Measurements from ENCODE around the gene MYLK4. TPM values are rescaled to one million over a fixed set of nuclear protein-coding genes. Genes with fewer than 3 reads are reported as not detected.

Gene MYLK4
- total RNA-seq, 1 donor from 2014 or later: 0.42 TPM

DNA sequence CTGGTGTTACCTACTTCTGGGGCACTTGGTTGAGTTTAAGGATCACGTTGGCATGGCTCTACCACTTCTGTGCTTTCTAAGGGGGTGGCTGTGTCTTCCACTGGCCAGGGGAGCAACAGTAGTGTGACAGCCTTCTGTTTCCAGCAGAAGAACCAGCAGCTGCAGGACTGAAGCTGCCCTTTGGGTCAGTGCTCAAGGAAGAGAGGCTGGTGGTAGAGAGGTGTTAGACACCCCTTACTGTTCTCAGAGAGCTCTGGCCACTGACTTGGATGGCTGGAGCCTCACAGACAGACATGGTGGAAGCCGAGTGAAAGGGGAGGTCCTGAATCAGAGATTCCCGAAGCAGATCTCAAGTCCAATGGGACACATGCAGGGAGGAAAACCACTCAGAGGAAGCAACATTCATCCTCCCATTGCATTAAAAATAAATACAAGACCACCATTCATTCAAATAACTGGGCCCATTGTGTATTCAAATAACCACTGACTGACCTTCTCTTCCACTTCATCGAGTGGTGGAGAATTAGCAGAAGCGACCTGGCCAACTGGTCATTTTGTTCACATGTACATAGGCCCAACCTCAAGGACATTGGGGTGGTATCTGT lies 106.7 kb downstream of the MYLK4 start:
- H3K27me3 ChIP-seq (ENCODE audit: control insufficient read depth, insufficient read depth, low read length): peaks cover 2% of the 10 kb centered on the region
- H3K36me3 ChIP-seq (ENCODE audit: control insufficient read depth, insufficient read depth, low read length): no peaks in the 10 kb centered on the region
- no peak for DNase-seq (ENCODE audit: low read depth)
- no peak overlapping the region for H3K4me3 ChIP-seq (ENCODE audit: low read depth, low read length)
- TF ChIP-seq, protein P1, sequence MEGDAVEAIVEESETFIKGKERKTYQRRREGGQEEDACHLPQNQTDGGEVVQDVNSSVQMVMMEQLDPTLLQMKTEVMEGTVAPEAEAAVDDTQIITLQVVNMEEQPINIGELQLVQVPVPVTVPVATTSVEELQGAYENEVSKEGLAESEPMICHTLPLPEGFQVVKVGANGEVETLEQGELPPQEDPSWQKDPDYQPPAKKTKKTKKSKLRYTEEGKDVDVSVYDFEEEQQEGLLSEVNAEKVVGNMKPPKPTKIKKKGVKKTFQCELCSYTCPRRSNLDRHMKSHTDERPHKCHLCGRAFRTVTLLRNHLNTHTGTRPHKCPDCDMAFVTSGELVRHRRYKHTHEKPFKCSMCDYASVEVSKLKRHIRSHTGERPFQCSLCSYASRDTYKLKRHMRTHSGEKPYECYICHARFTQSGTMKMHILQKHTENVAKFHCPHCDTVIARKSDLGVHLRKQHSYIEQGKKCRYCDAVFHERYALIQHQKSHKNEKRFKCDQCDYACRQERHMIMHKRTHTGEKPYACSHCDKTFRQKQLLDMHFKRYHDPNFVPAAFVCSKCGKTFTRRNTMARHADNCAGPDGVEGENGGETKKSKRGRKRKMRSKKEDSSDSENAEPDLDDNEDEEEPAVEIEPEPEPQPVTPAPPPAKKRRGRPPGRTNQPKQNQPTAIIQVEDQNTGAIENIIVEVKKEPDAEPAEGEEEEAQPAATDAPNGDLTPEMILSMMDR (IDR thresholded peaks at IDR 0.05; ENCODE audit: insufficient read depth, low read length, poor library complexity, severe bottlenecking): no peak

DNA sequence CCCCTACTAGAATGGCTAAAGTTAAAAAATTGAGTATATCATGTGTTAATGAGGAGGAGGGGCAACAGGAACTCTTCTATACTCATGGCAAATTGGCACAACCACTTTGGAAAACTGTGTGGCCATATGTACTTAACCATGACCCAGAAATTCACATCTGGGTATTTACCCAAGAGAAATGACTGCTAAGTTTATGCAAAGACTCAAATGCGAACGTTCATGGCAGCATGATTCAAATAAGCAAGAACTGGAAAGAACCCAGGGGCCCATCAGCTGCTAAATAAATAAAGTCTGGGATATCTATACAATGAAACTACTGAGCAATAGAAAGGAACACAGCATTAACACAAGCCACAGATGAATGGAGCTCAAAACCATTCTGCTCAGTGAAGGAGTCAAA lies 107.6 kb downstream of the MYLK4 start:
- TF ChIP-seq, protein P1 (IDR thresholded peaks at IDR 0.05; ENCODE audit: insufficient read depth, low read length, poor library complexity, severe bottlenecking): no peak
- no peak for DNase-seq (ENCODE audit: low read depth)
- Histone ChIP-seq H3K4me3 (ENCODE audit: low read depth, low read length) (no peak overlapping the region), H3K36me3 (ENCODE audit: control insufficient read depth, insufficient read depth, low read length) (no peaks in the 10 kb centered on the region), H3K27me3 (ENCODE audit: control insufficient read depth, insufficient read depth, low read length) (peaks cover 2% of the 10 kb centered on the region)

DNA sequence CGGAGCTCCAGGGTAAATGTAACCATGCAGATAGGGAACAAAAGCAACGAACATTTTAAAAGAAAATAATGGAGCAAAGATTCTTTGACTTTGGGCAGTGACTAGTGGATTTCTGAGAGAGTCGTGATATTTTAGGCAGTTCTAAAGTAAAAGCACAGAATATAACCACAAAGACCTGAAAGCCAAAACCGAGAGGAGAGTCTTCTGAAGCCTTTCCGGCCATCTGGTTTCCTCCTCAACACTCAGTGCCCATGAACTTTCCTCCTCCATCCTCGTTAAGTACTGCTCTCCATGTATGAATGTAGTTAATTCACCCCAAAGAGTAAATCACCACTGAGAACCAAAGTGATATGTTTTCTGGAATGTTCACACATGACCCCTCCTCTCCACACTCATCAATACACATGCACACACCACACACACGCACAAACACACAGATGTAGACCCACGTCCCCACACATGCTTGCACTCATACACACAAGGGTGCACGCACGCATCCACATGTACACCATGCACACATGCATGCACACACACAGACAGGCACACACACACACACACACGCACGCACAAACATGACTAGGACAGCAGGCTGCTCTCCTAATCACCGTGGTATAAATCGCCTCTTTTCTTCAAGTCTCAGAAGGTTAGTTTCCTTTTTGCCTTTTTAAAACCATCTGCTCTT lies 109.5 kb downstream of the MYLK4 start:
- no peak overlapping the region for H3K4me3 ChIP-seq (ENCODE audit: low read depth, low read length)
- peaks cover 2% of the 10 kb centered on the region for H3K27me3 ChIP-seq (ENCODE audit: control insufficient read depth, insufficient read depth, low read length)
- TF ChIP-seq, protein P1 (IDR thresholded peaks at IDR 0.05; ENCODE audit: insufficient read depth, low read length, poor library complexity, severe bottlenecking): no peak
- no peak for DNase-seq (ENCODE audit: low read depth)
- no peaks in the 10 kb centered on the region for H3K36me3 ChIP-seq (ENCODE audit: control insufficient read depth, insufficient read depth, low read length)

DNA sequence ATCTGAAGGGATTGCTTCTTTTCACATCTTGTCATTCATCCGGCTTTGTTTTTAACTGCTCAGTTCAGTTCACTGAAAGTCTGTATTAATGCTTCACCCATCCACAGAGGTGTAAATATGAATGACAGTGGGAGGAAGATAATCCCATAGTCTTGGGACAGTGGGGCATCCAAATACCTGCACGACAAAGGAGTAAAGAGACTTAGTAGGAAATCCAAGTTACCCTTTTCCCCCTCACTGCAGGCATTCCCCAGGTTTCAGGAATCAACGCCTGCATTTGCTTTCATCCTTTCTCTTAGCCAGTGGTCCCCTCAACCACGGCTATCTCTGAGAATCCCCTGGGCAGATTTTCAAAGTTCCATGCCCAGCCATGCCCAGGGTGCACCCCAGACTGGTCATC lies 110.2 kb downstream of the MYLK4 start:
- DNase-seq (ENCODE audit: low read depth): no peak
- H3K27me3 ChIP-seq (ENCODE audit: control insufficient read depth, insufficient read depth, low read length): peaks cover 2% of the 10 kb centered on the region
- TF ChIP-seq, protein P1 (IDR thresholded peaks at IDR 0.05; ENCODE audit: insufficient read depth, low read length, poor library complexity, severe bottlenecking): no peak
- H3K4me3 ChIP-seq (ENCODE audit: low read depth, low read length): no peak overlapping the region
- no peaks in the 10 kb centered on the region for H3K36me3 ChIP-seq (ENCODE audit: control insufficient read depth, insufficient read depth, low read length)

DNA sequence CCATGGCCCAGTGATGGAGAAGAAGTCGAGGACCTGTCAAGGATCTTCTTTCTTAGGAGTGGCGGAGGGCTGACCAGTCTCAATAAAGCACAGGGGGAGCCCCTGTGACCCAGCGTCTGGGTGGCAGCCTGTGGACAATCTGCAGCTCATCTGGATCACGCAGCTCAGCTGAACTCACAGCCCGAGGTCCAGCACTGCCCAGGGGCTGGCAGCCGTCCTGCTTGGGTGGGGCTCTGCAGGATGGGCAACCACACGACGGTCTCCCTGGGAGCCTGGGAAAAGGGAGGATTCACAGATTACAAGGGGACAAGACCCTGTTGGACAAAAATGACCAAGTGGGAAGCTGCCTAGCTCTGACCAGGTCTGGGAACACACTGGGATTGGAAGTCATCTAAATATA lies 110.8 kb downstream of the MYLK4 start:
- Histone ChIP-seq H3K36me3 (ENCODE audit: control insufficient read depth, insufficient read depth, low read length) (no peaks in the 10 kb centered on the region), H3K27me3 (ENCODE audit: control insufficient read depth, insufficient read depth, low read length) (no peaks in the 10 kb centered on the region), H3K4me3 (ENCODE audit: low read depth, low read length) (no peak overlapping the region)
- TF ChIP-seq, protein P1 (IDR thresholded peaks at IDR 0.05; ENCODE audit: insufficient read depth, low read length, poor library complexity, severe bottlenecking): no peak
- no peak for DNase-seq (ENCODE audit: low read depth)

DNA sequence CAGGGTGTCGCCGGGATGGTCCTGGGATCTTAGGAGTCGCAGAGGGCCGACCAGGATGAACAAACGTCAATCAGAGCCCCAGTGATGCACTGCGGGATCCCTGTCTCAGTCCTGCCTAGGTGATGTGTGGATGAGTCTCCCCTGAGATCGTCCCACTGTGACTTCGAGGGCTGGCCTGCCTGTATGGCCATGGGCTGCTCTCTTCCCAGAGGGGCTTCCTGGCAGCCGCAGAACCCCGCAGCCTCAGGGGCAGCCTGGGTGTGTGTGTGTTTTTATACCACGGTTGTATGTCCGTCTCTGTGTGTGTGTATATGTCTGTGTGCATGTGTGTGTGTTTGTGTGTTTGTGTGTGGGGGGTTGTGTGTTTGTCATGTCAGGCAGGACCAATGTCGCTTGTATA lies 111.6 kb downstream of the MYLK4 start:
- Histone ChIP-seq H3K4me3 (ENCODE audit: low read depth, low read length) (no peak overlapping the region), H3K27me3 (ENCODE audit: control insufficient read depth, insufficient read depth, low read length) (no peaks in the 10 kb centered on the region), H3K36me3 (ENCODE audit: control insufficient read depth, insufficient read depth, low read length) (no peaks in the 10 kb centered on the region)
- TF ChIP-seq, protein P1 (IDR thresholded peaks at IDR 0.05; ENCODE audit: insufficient read depth, low read length, poor library complexity, severe bottlenecking): no peak
- DNase-seq (ENCODE audit: low read depth): no peak
